Urinary bladder (tissue), 4 donors: ENCODE measurements around the gene LGALS1. TPM values are rescaled to one million over a fixed set of nuclear protein-coding genes. Genes with fewer than 3 reads are reported as not detected.
"Not testable (repeated sequence)": the region's sequence is repeated elsewhere in the genome, so short reads cannot be mapped to it uniquely, and the experiment has no call there.

ENCODE experiments used
- DNase-seq: peaks from one replicate; pipeline ENCODE4 v3.0.0-alpha.2; 2015; ENCODE audit errors: extremely low spot score
- H3K27ac ChIP-seq: one replicate; pipeline ENCODE4 v1.5.1; 2013; ENCODE audit warnings: low read depth, mild to moderate bottlenecking, moderate library complexity
- H3K36me3 ChIP-seq: one replicate; pipeline ENCODE4 v1.6.1; 2013; ENCODE audit warnings: mild to moderate bottlenecking, moderate library complexity; ENCODE audit not compliant: insufficient read depth
- H3K4me1 ChIP-seq: one replicate; pipeline ENCODE4 v1.6.1; 2013; ENCODE audit warnings: mild to moderate bottlenecking, moderate library complexity; ENCODE audit not compliant: insufficient read depth
- H3K4me3 ChIP-seq: one replicate; pipeline ENCODE4 v1.5.1; 2013; ENCODE audit warnings: low read depth, low read length
- WGBS: extraction: QIAGEN DNeasy Blood & Tissue Kit; methylation state at CpG from one replicate; pipeline ENCODE4 v1.1.7; 2013; 5-methylcytosine and 5-hydroxymethylcytosine counted together
- polyA plus RNA-seq: library from polyadenylated mRNA; stranded (reverse); fragments of 200-250 nt; gene quantifications from one replicate; pipeline ENCODE4 v1.2.3, GENCODE V29; 2013
- total RNA-seq: library from RNA; depleted of rRNA; stranded (reverse); fragments of >200 nt; gene quantifications from one replicate; pipeline ENCODE4 v1.2.3, GENCODE V29; 2014
- donor health status: healthy with polysubstance abuse.
- donor health status: healthy.

The LGALS1 gene
- total and polyA plus RNA-seq, 2 donors, result 1,499 to 1,781 TPM

DNA sequence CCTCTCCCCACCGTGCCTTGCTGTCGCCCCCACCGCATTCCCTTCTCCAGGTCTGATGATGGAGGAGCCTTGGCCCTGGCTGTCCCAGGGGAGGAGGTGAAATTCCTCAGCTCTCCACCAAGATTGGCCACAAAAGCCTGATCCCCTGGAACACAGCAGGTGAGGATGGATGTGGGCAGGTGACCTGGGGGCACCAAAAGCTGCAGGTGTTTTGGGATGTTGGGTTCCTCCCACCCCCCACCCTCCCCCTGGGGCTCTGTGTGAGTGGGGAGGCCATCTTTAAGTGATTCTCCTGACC lies 22.1 kb downstream of the LGALS1 start:
- no peak overlapping the region for H3K27ac ChIP-seq
- DNase-seq, result no peak
- H3K4me1 ChIP-seq, result no peaks in the 10 kb centered on the region
- H3K4me3 ChIP-seq, result no peak overlapping the region
- WGBS, result 43% methylated on average over 3 of the region's 3 CpGs
- no peaks in the 10 kb centered on the region for H3K36me3 ChIP-seq

DNA sequence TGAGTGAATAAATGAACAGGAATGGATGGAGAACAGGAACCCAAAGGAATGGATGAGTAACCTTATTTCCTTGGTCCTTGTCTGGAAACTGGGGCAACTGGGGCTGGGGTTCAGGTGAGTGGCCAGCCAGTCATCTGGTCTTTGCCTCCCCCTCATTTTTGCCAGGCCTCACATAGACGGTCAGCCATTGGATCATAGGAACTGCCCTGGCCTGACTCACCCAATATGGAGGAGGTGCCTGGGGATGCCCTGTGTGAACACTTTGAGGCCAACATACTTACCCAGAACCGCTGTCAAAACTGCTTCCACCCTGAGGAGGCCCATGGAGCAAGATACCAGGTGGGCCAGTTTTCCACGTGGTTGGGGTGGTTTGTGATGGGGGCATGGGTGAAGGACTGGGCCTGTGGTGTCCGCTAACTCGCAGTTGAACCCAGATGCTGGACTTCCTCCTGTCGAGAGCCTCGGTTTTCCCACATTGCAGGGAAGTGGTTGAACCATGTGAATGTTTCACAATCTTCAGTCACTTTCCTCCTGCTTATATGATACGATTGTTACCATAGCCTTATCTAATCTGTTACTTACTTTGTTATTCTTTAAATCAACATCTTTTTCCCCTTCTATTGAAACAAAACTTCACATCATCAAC lies 25.8 kb downstream of the LGALS1 start:
- 69% methylated on average over 8 of the region's 8 CpGs for WGBS
- Histone ChIP-seq H3K4me1 (no peaks in the 10 kb centered on the region), H3K36me3 (no peaks in the 10 kb centered on the region), H3K27ac (no peak overlapping the region), H3K4me3 (no peak overlapping the region)
- no peak for DNase-seq

DNA sequence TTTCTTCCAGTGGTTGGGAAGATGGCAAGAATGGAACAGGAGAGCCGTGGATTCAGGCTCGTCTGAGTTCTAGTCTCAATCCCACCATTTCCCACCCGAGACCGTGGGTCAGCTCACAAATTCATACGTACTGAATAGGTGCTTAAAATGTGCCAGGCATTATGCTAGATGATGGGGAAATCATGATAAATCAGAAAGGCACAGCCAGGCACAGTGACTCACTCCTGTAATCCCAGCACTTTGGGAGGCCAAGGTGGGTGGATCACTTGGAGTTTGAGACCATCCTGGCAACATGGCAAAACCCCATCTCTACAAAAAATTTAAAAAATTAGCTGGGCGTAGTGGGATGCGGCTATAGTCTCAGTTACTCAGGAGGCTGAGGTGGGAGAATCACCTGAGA lies 28.5 kb downstream of the LGALS1 start:
- H3K27ac ChIP-seq, result no peak overlapping the region
- no peaks in the 10 kb centered on the region for H3K4me1 ChIP-seq
- no peak overlapping the region for H3K4me3 ChIP-seq
- WGBS, result 83% methylated on average over 7 of the region's 7 CpGs
- H3K36me3 ChIP-seq, result no peaks in the 10 kb centered on the region
- no peak for DNase-seq

DNA sequence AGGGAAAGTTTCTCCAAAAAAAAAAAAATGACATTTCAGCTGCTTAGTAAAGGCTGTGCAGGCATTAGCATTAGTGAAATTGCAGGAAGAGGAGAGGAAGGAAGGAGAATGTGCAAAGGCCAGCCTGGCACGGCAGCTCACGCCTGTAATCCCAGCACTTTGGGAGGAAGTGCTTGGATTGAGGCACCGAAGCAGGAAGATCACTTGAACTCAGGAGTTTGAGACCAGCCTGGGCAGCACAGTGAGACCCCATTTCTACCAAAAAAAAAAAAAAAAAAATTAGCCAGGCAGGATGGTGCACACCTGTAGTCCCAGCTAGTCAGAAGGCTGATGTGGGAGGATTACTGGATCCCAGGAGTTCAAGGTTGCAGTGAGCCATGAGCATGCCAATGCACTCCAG lies 29.2 kb downstream of the LGALS1 start:
- WGBS, result 80% methylated on average over 3 of the region's 3 CpGs

DNA sequence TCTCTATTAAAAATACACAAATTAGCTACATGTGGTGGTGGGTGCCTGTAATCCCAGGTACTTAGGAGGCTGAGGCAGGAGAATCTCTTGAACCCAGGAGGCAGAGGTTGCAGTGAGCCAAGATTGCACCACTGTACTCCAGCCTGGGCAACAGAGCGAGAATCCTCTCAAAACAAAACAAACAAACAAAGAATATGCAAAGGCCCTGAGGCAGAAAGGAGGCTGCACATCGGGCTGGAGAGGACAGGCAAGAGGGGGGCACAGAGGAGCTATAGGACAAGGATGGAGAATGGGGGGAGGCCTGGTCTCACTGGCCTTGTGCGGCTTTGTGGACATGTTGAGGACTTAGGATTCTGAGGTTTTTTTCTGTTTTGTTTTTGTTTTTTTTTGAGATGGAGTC lies 29.8 kb downstream of the LGALS1 start:
- Histone ChIP-seq H3K27ac (no peak overlapping the region), H3K4me1 (no peaks in the 10 kb centered on the region), H3K4me3 (no peak overlapping the region), H3K36me3 (no peaks in the 10 kb centered on the region)
- no peak for DNase-seq
- WGBS, result 98% methylated on average over 3 of the region's 3 CpGs

More for the DNA sequence above, 29.2 kb downstream of the LGALS1 start:
- DNase-seq, result no peak
- no peak overlapping the region for H3K4me3 ChIP-seq
- no peaks in the 10 kb centered on the region for H3K36me3 ChIP-seq
- H3K27ac ChIP-seq, result no peak overlapping the region
- no peaks in the 10 kb centered on the region for H3K4me1 ChIP-seq

DNA sequence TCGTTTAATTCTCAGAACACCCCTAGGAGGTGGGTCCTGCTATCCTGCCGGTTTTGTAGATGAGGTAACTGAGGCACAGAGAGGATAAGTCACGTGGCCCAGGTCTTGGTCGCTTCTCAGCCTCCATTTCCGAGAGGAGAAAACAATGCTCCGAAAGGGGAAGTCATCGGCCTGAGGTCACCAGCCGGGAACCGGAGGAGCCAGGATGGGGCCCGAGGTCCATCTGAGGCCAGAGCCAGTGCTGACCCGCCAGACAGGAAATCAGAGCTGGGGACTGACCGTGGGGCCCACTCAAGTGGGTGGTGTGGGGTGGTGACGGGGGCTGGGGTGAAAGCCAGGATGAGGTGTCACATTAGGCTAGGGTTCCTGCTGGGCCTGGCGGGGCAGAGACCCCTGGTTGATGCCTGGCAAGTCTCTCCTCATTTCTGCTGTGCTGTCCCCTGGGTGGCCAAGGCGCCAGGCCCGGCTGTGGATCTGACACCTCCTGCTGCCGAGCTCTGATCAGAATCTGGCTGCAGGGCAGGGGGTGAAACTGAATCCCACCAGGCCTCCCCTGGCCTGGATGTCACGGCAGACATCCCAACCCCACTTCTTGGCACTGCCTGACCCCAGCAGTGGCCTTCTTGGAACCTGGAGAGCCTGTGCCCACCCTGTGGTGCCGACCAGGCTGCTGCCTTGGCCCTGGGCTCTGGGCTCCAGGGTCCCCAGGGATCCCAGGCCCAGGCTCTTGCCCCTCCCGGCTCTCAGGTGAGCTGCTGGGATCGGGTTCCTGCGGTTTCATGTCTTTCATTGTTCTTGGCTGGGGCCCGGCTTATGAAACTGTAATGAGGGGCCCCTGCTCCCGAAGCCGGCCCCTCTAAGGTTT lies 33.4 kb downstream of the LGALS1 start:
- 87% methylated on average over 25 of the region's 25 CpGs for WGBS
- H3K27ac ChIP-seq, result no peak overlapping the region
- no peaks in the 10 kb centered on the region for H3K4me1 ChIP-seq
- no peak for DNase-seq
- H3K4me3 ChIP-seq, result no peak overlapping the region
- no peaks in the 10 kb centered on the region for H3K36me3 ChIP-seq

DNA sequence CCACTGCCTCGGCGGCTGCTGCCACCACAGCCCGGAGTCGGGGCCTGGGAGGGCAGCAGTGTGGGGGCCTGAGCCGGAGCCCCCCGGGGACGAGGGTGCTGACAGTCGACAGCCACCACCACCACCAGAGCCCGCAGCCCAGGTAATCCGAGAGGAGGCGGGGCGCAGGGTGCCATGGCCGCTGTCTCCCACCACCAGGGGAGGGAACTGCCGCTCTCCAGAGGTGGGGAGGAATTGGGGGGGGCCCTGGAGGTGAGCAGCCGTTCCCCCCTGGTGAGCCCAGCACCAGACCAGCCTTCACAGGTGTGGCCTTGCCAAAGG lies 34.0 kb downstream of the LGALS1 start:
- H3K4me3 ChIP-seq, result no peak overlapping the region
- 96% methylated on average over 15 of the region's 15 CpGs for WGBS
- no peak for DNase-seq
- no peak overlapping the region for H3K27ac ChIP-seq
- H3K4me1 ChIP-seq, result no peaks in the 10 kb centered on the region
- H3K36me3 ChIP-seq, result no peaks in the 10 kb centered on the region

DNA sequence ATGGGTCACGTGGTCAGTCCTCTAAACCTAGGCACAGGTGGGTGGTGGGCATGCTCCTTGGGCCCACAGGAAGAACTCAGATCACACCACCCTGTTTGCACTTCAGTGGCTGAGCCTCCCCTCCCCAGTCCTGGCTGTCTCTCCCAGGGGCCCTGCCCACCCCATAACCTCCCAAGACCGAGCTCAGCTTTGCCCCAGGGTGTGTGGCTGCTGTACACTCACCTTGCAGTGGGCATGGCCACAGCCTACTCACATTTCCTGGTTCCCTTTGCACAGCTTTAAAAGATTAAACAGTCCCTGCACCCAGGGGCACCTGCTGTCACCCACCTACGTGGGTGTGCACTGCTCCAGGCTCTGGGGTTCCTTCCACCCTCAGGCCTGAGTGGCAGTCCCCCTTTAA lies 35.2 kb downstream of the LGALS1 start:
- no peak for DNase-seq
- H3K27ac ChIP-seq, result no peak overlapping the region
- H3K4me1 ChIP-seq, result no peaks in the 10 kb centered on the region
- H3K36me3 ChIP-seq, result no peaks in the 10 kb centered on the region
- no peak overlapping the region for H3K4me3 ChIP-seq
- 88% methylated on average over 3 of the region's 3 CpGs for WGBS

DNA sequence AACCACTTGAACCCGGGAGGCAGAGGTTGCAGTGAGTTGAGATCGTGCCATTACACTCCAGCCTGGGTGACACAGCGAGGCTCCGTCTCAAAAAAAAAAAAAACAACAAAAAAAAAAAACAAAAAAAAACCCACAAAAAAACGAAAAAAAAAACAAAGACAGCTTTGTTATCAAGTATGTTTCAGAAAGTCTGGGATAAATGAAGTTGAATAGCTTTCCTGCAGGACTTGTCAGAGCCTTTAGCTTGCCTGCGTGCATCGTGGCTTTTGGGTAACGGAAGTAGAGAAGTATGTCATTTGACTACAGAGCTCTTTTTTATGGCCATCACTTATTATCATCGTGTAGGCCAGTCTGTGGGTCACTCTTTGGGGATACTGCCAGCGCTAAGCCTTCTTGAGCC lies 36.1 kb downstream of the LGALS1 start:
- no peak overlapping the region for H3K4me3 ChIP-seq

DNA sequence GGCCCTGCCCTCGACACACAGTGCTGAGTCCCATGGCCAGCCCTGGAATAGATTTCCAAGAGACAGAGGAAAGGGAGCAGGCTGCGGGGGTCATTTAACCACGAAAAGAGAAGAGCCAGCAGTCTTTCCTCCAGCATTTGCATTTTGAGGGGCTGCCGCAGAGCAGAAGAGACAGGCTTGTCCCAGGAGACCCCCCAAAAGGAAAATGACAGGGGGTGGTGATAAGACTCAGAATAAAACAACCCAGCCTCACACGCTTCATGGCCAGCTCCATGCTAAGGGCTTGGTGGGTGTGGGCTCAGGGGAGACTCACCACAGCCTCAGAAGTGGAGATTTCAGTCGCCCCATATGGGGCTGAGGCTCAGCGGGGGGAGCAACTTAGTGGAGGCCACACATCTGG lies 38.3 kb downstream of the LGALS1 start:
- Histone ChIP-seq H3K4me1 (no peaks in the 10 kb centered on the region), H3K4me3 (no peak overlapping the region), H3K36me3 (no peaks in the 10 kb centered on the region), H3K27ac (no peak overlapping the region)
- DNase-seq, result no peak
- WGBS, result 96% methylated on average over 7 of the region's 7 CpGs

More for the DNA sequence above, 36.1 kb downstream of the LGALS1 start:
- Histone ChIP-seq H3K36me3 (no peaks in the 10 kb centered on the region), H3K4me1 (no peaks in the 10 kb centered on the region), H3K27ac (no peak overlapping the region)
- WGBS, result 90% methylated on average over 10 of the region's 10 CpGs
- DNase-seq, result no peak

DNA sequence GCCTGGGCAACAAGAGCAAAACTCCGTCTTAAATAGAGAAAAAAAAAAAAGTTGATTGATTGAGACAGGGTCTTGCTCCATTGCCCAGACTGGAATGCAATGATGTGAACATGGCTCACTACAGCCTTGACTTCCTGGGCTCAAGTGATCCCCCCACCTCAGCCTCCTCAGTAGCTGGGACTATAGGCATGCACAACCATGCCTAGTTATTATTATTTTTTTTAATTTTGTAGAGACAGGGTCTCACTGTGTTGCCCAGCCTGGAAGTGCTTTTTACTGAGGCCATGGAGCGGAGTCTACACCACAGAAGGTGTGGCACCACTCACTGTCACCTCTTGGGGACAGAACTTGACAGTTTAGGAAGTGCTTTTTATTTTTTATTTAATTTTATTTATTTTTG lies 39.2 kb downstream of the LGALS1 start:
- DNase-seq, result no peak
- Histone ChIP-seq H3K27ac (no peak overlapping the region), H3K4me1 (no peaks in the 10 kb centered on the region), H3K4me3 (no peak overlapping the region), H3K36me3 (no peaks in the 10 kb centered on the region)
- 94% methylated on average over 2 of the region's 2 CpGs for WGBS

DNA sequence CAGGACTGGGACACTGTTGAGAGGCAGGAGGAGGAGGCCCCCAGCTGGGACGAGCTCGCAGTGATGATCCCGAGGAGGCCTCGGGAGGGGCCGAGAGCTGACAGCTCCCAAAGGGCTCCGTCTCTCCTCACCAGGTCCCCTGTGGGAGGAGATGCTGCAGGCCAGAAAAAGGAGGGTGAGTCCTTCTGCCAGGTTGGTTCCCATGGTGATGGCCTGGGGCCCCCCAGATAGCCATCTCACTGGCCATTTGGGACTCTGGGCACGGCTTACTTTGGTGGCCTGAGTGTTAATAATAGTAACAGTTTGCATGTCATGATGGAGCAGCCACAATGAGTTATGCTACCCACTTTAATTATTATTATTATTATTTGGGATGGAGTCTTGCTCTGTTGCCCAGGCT lies 40.3 kb downstream of the LGALS1 start:
- Histone ChIP-seq H3K36me3 (no peaks in the 10 kb centered on the region), H3K4me3 (no peak overlapping the region), H3K4me1 (no peaks in the 10 kb centered on the region), H3K27ac (no peak overlapping the region)
- 88% methylated on average over 7 of the region's 7 CpGs for WGBS
- DNase-seq, result no peak

DNA sequence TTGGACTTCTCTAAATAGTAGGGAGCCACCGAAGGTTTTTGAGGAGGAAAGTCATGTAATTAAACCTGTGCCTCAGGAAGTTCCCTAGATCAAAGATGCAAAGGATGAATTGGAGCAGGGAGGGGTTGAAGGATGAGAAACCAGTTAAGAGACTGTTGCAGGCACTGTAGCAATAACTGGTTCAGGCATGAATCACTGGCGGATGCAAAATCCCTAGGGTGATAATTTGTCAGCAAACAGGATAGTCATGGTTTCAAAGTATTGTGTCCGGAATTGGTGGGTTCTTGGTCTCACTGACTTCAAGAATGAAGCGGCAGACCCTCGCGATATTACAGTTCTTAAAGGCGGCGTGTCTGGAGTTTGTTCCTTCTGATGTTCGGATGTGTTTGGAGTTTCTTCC lies 41.3 kb downstream of the LGALS1 start:
- no peaks in the 10 kb centered on the region for H3K36me3 ChIP-seq
- WGBS, result 95% methylated on average over 9 of the region's 9 CpGs
- H3K27ac ChIP-seq, result no peak overlapping the region
- no peak overlapping the region for H3K4me3 ChIP-seq
- no peaks in the 10 kb centered on the region for H3K4me1 ChIP-seq
- DNase-seq, result no peak

DNA sequence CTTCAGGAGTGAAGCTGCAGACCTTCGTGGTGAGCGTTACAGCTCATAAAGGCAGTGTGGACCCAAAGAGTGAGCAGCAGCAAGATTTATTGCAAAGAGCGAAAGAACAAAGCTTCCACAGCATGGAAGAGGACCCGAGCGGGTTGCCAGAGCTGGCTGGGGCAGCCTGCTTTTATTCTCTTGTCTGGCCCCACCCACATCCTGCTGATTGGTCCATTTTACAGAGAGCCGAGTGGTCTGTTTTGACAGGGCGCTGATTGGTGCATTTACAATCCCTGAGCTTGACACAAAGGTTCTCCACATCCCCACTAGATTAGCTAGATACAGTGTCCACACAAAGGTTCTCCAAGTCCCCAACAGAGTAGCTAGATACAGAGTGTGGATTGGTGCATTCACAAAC lies 41.8 kb downstream of the LGALS1 start:
- not testable (repeated sequence) for H3K4me1 ChIP-seq, H3K4me3 ChIP-seq, DNase-seq, H3K27ac ChIP-seq, H3K36me3 ChIP-seq
- WGBS, result 91% methylated on average over 7 of the region's 7 CpGs
